ENCODE data around the gene ATG16L1.

DNA sequence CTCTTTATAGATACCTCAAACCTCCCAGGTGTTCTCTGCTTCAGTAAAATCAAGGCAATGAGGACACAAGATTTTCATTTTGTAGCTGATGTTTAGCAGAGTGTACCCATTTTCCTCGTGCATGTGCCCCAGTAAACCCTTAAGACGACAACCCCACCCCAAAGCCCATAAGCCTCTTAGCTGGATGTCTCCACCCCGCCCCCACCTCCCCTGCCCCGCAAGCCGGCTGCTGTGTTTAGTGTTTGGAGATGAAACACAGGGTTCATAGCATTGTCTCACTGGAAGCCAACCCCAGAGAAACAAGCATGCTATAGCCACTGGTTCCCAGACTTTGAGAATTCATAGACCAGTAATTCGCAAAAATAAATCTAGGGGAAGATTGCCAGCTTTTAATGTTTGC, 50.3 kb downstream of the ATG16L1 start:
- TF ChIP-seq GATA2 (IDR thresholded peaks at IDR 0.05; ENCODE audit: low read depth, low read length) (no peak), GATA3 (IDR thresholded peaks at IDR 0.05; ENCODE audit: low read depth, low read length) (no peak)
